Esophagus (tissue), 2 donors: ENCODE data around the gene BCDIN3D. TPM values are rescaled to one million over a fixed set of nuclear protein-coding genes. Genes with fewer than 3 reads are reported as not detected.
"Not testable (repeated sequence)": the region's sequence is repeated elsewhere in the genome, so short reads cannot be mapped to it uniquely, and the experiment has no call there.

Source experiments
- H3K27ac ChIP-seq, 2 donors: one replicate each; pipeline ENCODE4 v1.5.1; 2013; ENCODE audit warnings: low read depth in 2 of 2, mild to moderate bottlenecking in 2 of 2, inconsistent platforms in 1 of 2, low read length in 1 of 2, moderate library complexity in 1 of 2
- H3K27me3 ChIP-seq, 2 donors: one replicate each; pipeline ENCODE4 v1.6.1; 2013; ENCODE audit warnings: low read length in 2 of 2, control low read depth in 1 of 2, mild to moderate bottlenecking in 1 of 2; ENCODE audit not compliant: insufficient read depth in 2 of 2, control insufficient read depth in 1 of 2
- H3K36me3 ChIP-seq, 2 donors: one replicate each; pipeline ENCODE4 v1.6.1; 2013; ENCODE audit warnings: low read length in 1 of 2; ENCODE audit not compliant: control insufficient read depth in 2 of 2, insufficient read depth in 2 of 2
- H3K4me1 ChIP-seq, 2 donors: one replicate each; pipeline ENCODE4 v1.6.1; 2013; ENCODE audit warnings: low read length in 1 of 2; ENCODE audit not compliant: control insufficient read depth in 2 of 2, insufficient read depth in 2 of 2
- H3K4me3 ChIP-seq, 2 donors: one replicate each; pipeline ENCODE4 v1.5.1; 2013; ENCODE audit warnings: low read length in 2 of 2, mild to moderate bottlenecking in 2 of 2, low read depth in 1 of 2, moderate library complexity in 1 of 2
- H3K9me3 ChIP-seq, 2 donors: one replicate each; pipeline ENCODE4 v1.6.1; 2013; ENCODE audit warnings: mild to moderate bottlenecking in 2 of 2, low read depth in 1 of 2, low read length in 1 of 2, moderate library complexity in 1 of 2; ENCODE audit not compliant: control insufficient read depth in 2 of 2, insufficient read depth in 1 of 2
- WGBS, 2 donors: extraction: QIAGEN DNeasy Blood & Tissue Kit; methylation state at CpG; one replicate each; pipeline ENCODE4 v1.1.7; 2013; 5-methylcytosine and 5-hydroxymethylcytosine counted together
- polyA plus RNA-seq, 2 donors: library from polyadenylated mRNA; stranded (reverse); fragments of 200-250 nt; gene quantifications; one replicate each; pipeline ENCODE4 v1.2.3, GENCODE V29; 2013
- donor health status: healthy with polysubstance abuse.
- donor health status: Bipolar disorder and iron deficiency.

BCDIN3D gene
- polyA plus RNA-seq, 2 donors: 2.3 to 2.6 TPM

DNA sequence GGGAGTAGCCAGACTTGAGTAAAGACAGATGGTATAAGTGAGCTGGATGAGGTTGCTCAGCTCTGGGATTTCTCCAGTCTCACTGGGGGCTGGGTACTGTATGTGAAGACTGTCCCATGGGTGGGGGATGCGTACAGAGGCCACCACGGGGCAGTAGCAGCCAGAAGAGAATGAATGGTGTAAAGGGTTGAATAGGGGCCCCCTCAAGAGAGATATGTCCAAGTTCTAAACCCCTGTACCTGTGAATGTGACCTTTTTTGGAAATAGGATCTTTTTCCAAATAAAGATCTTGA lies 21.8 kb upstream of the BCDIN3D start:
- H3K4me1 ChIP-seq: peaks cover 7 to 17% of the 10 kb centered on the region in 2 donors
- no peaks in the 10 kb centered on the region for H3K36me3 ChIP-seq
- 59 to 63% methylated on average over 2 of the region's 2 CpGs for WGBS, 2 donors
- no peaks in the 10 kb centered on the region for H3K9me3 ChIP-seq
- no peak overlapping the region for H3K27ac ChIP-seq
- no peak overlapping the region for H3K4me3 ChIP-seq
- no peaks in the 10 kb centered on the region for H3K27me3 ChIP-seq

DNA sequence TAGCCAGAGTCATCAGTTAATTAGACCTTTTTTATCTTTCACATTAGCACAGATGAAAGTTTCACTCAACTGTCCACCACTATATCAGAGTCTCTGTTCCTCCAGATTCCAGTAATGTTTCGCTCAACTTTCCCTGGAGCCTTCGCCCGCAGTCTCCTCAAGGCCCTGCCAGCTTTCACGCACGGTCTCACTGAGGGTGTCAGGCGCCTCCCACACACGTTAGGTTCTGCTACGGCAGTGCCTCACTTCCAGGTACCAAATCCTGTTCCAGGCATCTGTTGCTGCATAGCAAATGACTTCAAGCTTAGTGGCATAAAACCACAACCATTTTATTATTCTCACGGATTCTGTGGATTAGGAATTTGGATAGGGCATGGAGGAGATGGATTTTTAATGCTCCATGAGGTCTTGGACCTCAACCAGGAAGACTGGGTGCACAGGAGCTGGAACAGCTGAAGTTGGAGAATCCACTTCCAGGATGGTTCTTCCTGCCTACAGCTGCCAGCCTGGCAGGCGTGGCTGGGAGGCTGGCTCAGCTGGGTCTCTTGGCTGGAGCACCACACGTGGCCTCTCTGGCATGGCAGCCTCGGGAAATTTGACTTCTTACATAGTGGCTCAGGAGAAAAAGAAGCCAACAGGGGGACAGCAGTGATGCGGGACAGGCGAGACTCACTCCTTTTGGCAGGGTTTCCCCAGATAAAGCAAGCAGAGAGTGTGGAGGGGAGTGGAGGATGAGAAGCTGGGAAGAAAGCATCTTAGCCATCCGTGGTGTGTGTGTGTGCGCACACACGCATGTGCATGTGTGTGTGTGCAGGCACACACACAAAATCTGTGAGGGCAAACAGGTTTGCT lies 21.3 kb upstream of the BCDIN3D start:
- Histone ChIP-seq H3K27me3 (no peaks in the 10 kb centered on the region), H3K4me3 (no peak overlapping the region)
- WGBS, 2 donors: 57 to 65% methylated on average over 17 of the region's 17 CpGs

DNA sequence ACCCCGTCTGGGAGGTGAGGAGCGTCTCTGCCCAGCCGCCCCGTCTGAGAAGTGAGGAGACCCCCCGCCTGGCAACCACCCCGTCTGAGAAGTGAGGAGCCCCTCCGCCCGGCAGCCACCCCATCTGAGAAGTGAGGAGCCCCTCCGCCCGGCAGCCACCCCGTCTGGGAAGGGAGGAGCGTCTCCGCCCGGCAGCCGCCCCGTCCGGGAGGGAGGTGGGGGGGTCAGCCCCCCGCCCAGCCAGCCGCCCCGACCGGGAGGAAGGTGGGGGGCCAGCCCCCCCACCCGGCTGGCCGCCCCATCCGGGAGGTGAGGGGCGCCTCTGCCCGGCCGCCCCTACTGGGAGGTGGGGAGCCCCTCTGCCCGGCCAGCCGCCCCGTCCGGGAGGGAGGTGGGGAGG lies 18.0 kb upstream of the BCDIN3D start:
- not testable (repeated sequence) for H3K4me1 ChIP-seq, H3K9me3 ChIP-seq, H3K36me3 ChIP-seq, H3K27me3 ChIP-seq, H3K27ac ChIP-seq, H3K4me3 ChIP-seq
- WGBS, 2 donors: 84 to 92% methylated on average over 17 to 31 of the region's 31 CpGs

More for the DNA sequence above, 21.3 kb upstream of the BCDIN3D start:
- no peak overlapping the region for H3K27ac ChIP-seq
- H3K9me3 ChIP-seq: no peaks in the 10 kb centered on the region
- no peaks in the 10 kb centered on the region for H3K36me3 ChIP-seq
- H3K4me1 ChIP-seq: peaks cover 4 to 17% of the 10 kb centered on the region in 2 donors

DNA sequence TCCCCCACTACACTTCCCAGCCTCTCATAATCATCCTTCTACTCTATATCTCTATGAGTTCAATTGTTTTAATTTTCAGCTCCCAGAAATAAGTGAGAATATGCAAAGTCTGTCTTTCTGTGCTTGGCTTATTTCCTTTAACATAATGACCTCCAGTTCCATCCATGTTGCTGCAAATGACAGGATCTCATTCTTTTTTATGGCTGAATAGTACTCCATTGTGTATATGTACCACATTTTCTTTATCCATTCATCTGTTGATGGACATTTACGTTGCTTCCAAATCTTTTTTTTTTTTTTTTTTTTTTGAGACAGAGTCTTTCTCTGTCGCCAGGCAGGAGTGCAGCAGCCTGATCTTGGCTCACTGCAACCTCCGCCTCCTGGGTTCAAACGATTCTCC lies 13.0 kb upstream of the BCDIN3D start:
- 91 to 97% methylated on average over 4 of the region's 4 CpGs for WGBS, 2 donors

DNA sequence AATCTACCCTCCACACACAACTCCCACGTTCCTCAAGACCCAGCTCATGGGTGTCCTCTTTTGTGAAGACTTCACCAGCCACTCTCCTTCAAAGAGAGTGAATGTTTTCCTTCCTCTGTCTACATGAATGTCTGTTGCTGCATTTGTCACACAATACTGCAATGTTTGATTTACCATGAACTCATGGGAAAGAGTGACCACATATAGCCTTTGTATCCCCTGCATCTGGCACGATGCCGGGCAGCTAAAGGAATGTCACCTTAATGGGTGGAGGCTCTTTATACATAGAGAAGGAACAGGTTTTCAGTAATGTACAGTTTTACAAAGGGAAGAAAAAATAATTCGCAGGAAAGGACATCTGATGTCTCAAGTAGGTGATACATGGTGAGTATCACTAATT lies 12.1 kb upstream of the BCDIN3D start:
- no peaks in the 10 kb centered on the region for H3K4me1 ChIP-seq
- no peak overlapping the region for H3K27ac ChIP-seq
- H3K27me3 ChIP-seq: no peaks in the 10 kb centered on the region
- 77 to 78% methylated on average over 4 of the region's 4 CpGs for WGBS, 2 donors
- no peaks in the 10 kb centered on the region for H3K9me3 ChIP-seq
- no peak overlapping the region for H3K4me3 ChIP-seq
- no peaks in the 10 kb centered on the region for H3K36me3 ChIP-seq

More for the DNA sequence above, 13.0 kb upstream of the BCDIN3D start:
- not testable (repeated sequence) for H3K4me1 ChIP-seq, H3K27ac ChIP-seq, H3K36me3 ChIP-seq, H3K4me3 ChIP-seq, H3K9me3 ChIP-seq, H3K27me3 ChIP-seq

DNA sequence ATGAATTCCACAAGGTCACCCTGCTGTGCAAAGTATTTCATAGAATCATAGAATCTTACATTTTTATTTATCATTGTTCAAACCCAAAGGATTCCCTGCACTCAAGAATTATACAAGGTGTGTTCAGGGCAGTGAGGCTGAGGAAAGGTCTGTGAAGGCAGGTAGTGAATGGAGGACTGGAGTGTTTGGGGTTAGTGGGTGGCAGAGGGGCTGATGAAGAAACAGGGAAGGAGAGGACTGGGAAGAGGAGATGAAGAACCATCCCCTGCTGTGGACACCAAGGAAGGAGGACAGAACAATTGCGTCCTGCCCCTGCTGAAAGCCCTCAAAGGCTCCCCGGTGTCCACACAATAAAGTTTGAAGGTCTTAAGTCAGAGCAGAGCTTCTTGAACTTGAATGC lies 10.8 kb upstream of the BCDIN3D start:
- Histone ChIP-seq H3K9me3 (no peaks in the 10 kb centered on the region), H3K36me3 (no peaks in the 10 kb centered on the region), H3K4me3 (no peak overlapping the region), H3K4me1 (no peaks in the 10 kb centered on the region), H3K27ac (no peak overlapping the region), H3K27me3 (no peaks in the 10 kb centered on the region)
- 83 to 86% methylated on average over 2 of the region's 2 CpGs for WGBS, 2 donors

DNA sequence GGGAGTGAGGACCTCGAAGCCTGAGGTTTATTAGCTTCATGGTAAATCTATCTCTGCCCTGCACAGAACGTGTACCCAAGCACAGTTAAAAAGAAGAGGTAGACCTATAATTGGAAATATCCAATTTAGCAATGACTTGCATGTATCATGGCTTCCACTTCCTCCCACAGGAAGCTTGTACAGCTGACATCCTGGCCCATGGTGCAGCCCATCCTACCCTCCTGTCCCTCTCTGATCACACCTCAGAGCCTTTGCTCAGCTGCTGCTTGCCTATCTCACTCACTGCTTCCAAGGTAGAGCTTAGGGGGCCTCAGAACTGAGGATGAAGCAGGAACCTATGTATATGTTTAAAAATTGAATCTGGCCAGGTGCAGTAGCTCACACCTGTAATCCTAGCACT lies 4.3 kb upstream of the BCDIN3D start:
- Histone ChIP-seq H3K4me1 (peaks cover 0 to 2% of the 10 kb centered on the region in 2 donors), H3K36me3 (no peaks in the 10 kb centered on the region), H3K4me3 (no peak overlapping the region), H3K27ac (no peak overlapping the region), H3K27me3 (no peaks in the 10 kb centered on the region), H3K9me3 (no peaks in the 10 kb centered on the region)
- 60% methylated on average over 2 of the region's 2 CpGs for WGBS, 2 donors

DNA sequence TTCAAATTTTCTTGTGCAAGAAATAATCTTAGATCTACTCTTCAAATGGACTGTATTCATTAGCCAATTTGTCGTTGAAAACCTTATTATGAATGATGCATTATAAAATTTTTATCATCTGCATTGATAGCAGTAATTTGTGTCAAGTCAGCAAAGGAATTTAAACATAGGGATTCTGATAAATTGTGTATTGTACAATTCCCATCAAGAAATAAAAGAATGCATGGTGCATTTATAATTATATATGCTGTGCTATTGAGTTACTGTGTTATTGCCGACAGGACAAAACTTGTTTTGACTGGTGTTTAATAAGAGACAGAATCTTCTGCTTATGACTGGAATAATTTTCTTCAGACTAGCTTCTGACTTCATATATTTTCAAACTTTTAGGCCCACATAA lies 3.1 kb upstream of the BCDIN3D start:
- Histone ChIP-seq H3K4me1 (peaks cover 0 to 2% of the 10 kb centered on the region in 2 donors), H3K27ac (no peak overlapping the region), H3K4me3 (no peak overlapping the region), H3K9me3 (no peaks in the 10 kb centered on the region), H3K27me3 (no peaks in the 10 kb centered on the region), H3K36me3 (no peaks in the 10 kb centered on the region)
- WGBS, 2 donors: 72 to 75% methylated on average over 2 of the region's 2 CpGs

DNA sequence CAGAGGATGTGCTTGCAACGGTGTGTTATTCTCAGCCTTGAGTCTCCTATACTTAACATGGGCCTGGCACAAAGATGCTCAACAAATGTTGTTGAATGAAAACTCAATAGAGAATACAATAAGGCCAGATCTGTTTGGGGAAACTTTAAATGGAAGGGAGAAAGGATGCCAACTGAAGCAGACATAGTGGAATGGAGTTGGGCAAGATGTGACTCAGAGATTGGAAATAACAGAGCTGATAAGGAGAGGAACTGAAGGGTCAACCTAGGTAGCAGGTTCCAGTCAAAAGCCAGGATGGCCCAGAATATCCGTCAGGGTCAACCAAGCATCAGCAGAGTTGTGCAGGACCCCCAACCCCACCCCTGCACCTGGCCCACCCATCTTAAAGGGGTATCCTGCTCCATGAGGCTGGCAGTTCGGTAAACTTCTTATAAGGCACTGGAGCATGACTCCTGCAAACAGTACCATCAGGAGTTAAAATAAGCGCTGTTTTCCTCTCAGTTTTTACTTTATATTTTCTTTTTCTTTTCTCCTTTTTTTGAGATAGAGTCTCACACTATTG lies 1.1 kb upstream of the BCDIN3D start:
- Histone ChIP-seq H3K9me3 (no peaks in the 10 kb centered on the region), H3K27ac (no peak overlapping the region), H3K36me3 (no peaks in the 10 kb centered on the region), H3K4me1 (peaks cover 0 to 2% of the 10 kb centered on the region in 2 donors), H3K27me3 (no peaks in the 10 kb centered on the region), H3K4me3 (no peak overlapping the region)
- 95 to 97% methylated on average over 4 of the region's 4 CpGs for WGBS, 2 donors

DNA sequence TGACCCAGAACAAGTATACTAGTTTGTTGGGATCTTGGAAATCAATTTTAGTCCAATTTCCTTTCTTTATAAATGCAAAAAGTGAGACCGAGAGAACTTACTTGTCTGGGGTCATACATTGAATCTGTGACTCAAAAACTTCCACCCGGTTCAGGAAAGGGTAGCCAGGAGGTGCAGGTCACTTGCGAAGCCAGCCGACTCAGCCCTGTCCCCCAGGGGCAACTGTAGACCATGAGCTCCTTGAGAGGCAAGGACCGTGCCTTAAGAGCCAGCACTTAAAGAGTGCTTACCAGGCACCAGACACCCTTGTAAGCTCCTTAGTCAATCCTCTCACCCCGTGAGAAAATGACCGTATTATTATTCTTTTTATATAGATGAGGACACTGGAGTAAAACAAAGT lies 505 bp upstream of the BCDIN3D start:
- Histone ChIP-seq H3K9me3 (no peaks in the 10 kb centered on the region), H3K27me3 (no peaks in the 10 kb centered on the region), H3K36me3 (no peaks in the 10 kb centered on the region), H3K27ac (peak overlapping the region; percentile 52 to 95), H3K4me1 (peaks cover 0 to 2% of the 10 kb centered on the region in 2 donors), H3K4me3 (peak overlapping the region; percentile 61 to 82)
- WGBS, 2 donors: 82 to 85% methylated on average over 7 of the region's 7 CpGs
